Stimulated activated CD4-positive, alpha-beta T cell treated with anti-CD3 and anti-CD28 coated beads, Interleukin-1b, Interleukin-23, amount 100 ng/mL, for 24 hours (primary cell): ENCODE data around the gene TMEM97.

Experiments used
- DNase-seq, 4 experiments: peaks; one replicate each; pipeline ENCODE4 v3.0.0-alpha.2; 2020; ENCODE audit warnings: low read depth in 4 of 4, low spot score in 1 of 4

The TMEM97 gene

GRCh38 chr17:28363776-28364650 lies 45.0 kb downstream of the TMEM97 start:
- DNase-seq = no peak

DNA sequence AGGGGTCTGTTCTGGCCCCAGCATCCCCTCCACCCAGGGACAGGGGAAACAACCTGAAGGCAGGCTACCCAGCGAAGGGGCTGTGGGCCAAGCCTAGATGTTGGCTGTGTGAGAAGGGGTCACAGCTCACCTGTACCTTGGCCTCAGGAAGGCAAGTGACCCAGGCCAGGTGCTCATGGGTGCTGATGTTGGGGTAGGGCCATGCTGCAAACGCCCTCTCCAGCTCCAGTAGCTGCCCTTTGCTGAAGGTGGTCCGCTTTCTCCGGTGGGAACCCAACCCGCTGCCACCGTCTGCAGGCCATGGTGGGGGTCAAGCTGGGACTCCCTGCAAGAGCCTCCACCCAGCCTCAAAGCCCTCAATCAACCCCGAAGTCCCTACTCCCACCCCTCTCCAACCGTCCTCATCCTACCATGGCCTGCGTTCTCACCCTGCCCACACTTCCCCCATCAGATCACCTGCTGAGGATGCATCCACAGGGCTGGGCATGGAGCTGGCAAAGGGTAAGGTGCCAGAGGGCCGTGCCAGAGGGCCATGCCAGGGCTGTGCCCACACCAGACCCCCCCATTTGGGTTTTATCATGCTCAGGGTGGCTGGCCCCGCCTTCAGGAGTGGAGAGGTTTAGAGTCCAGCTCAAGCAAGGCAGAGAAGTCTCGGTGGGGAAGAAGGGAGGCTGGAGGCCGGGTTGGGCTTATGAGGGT lies 45.8 kb downstream of the TMEM97 start, which contains the start of gene SEBOX:
TSS of gene SEBOX (minus strand) at position 535 of the 699 bp plus-strand sequence. CDS start at position 487, 48 bp downstream.
- DNase-seq = no peak

- DNase-seq = no peak
These were observed 46.5 kb downstream of the TMEM97 start for GRCh38 chr17:28365487-28365886.

DNA sequence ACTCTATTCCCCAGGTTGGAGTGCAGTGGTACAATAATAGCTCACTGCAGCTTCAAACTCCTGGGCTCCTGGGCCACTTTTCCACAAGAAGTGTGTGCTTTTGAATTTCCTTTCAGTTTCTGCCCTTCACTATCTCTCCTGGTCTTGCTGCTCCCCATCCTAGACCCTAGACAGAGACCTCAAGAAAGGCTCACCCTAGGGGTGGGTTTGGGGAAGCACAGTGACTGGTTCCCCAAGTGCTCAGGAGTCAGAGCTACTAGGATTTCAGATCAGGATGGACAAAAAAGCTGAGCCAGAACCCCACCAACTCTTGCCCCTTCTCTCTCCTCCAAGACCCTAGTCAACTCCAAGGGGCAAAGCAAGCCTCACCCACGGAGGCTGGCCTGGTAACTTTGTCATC lies 47.6 kb downstream of the TMEM97 start:
- DNase-seq = no peak

- no peak for DNase-seq
These were observed 48.8 kb downstream of the TMEM97 start for GRCh38 chr17:28367641-28368305.

DNA sequence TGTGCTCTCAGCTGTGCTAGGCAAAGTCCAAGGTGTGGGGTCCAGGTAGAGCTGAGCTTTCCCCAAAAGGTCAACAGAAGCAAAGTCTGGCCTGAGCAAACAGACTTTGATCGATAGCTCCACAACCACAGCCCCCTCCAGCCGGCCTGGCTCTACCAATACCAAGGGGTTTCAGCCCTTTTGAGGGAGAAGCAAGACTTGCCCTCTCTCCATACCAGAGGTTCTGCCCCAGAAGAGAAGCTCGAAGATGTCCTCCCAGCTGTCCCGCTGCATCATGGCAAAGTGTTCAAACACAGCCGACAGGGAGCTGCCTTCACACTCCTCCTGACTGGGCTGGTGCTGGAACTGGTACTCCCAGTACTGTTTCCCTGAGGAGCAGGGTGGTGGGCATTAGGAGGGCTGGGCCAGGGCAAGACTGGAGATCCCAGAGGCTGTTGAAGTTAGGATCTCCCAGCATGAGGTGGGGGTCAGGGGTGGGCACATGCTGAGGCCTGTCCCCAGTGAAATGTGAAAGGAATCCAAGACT lies 49.4 kb downstream of the TMEM97 start:
- DNase-seq = no peak

- no peak for DNase-seq
These were observed 50.1 kb downstream of the TMEM97 start for GRCh38 chr17:28368915-28369683.

DNA sequence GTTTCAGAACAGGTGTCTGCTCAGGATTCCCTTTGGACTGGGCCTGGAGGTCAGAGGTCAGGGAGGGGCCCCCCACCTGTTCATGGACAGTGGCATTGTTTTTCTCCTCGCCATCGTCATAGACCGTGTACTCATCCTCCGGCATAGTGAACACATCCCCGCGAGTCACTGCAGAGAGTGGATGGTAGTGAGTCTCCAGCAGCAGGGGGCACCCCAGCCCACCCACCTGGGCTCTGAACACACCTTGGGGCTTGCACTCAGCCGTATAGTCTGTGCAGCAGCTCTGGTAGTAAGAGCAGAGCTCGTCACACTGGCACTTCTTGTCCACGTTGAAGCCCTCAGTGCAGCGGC lies 50.7 kb downstream of the TMEM97 start:
- no peak for DNase-seq

GRCh38 chr17:28370035-28370743 lies 51.2 kb downstream of the TMEM97 start, which contains the start of gene VTN:
Gene VTN, minus strand, starts transcription at chr17:28370307. Its CDS starts 104 bp downstream, at chr17:28370203.
- DNase-seq = no peak

- no peak for DNase-seq
These were observed 51.7 kb downstream of the TMEM97 start for GRCh38 chr17:28370744-28371103.

- peak; percentile 54 to 89 (median 69) for DNase-seq
These were observed 52.5 kb downstream of the TMEM97 start, which contains the start of gene SARM1 for GRCh38 chr17:28371245-28372202. Gene SARM1, plus strand, starts transcription at chr17:28371694. Its CDS starts 339 bp downstream, at chr17:28372033.

DNA sequence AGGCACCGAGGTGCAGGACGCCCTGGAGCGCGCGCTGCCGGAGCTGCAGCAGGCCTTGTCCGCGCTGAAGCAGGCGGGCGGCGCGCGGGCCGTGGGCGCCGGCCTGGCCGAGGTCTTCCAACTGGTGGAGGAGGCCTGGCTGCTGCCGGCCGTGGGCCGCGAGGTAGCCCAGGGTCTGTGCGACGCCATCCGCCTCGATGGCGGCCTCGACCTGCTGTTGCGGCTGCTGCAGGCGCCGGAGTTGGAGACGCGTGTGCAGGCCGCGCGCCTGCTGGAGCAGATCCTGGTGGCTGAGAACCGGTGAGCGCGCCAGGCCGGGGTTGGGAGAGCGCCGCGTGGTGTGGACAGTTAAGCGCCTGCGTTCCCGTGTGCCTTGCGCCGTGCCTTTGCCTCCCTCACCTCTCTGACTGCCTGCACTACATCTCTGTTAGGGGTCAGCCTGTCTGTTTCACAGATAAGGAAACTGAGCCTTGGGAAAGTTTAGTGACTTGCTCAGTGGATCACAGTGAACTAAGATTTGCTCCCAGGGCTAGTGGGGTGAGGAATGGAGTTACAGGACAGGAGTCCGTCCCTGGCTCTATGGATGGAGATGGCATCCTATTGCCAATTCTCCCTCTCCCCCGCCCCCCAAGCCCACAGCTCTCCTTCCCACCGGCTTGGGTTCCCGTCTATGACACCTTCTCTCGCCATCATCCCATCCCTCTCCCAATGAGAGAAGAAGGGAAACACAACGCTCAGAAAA lies 53.4 kb downstream of the TMEM97 start:
- DNase-seq = no peak

GRCh38 chr17:28372945-28373274 lies 53.9 kb downstream of the TMEM97 start:
- no peak for DNase-seq
